ENCODE measurements around the gene DEFB114. TPM values are rescaled to one million over a fixed set of nuclear protein-coding genes. Genes with fewer than 3 reads are reported as not detected.

DEFB114 gene
- polyA plus RNA-seq, 3 donors = not detected

GRCh38 chr6:49911252-49911651 lies 52.7 kb downstream of the DEFB114 start:
- Histone ChIP-seq H3K9ac (ENCODE audit: insufficient read depth, low read length, poor library complexity, severe bottlenecking) (no peak overlapping the region), H3K4me1 (ENCODE audit: control insufficient read depth in 1 of 2, insufficient read depth in 2 of 2, low read length in 2 of 2) (no peaks in the 10 kb centered on the region), H3K9me3 (replicated peaks in 1 of 2; ENCODE audit: control insufficient read depth in 1 of 2, insufficient read depth in 1 of 2, low read length in 2 of 2) (no peaks in the 10 kb centered on the region), H3K36me3 (replicated peaks in 1 of 2; ENCODE audit: control insufficient read depth in 1 of 2, insufficient read depth in 2 of 2, low read length in 2 of 2) (no peaks in the 10 kb centered on the region), H4K20me1 (ENCODE audit: insufficient read depth, low read length) (no peaks in the 10 kb centered on the region), H3K27me3 (ENCODE audit: control insufficient read depth in 2 of 2, insufficient read depth in 2 of 2, low read length in 2 of 2) (no peaks in the 10 kb centered on the region), H3K27ac (ENCODE audit: low read depth in 1 of 2, low read length in 2 of 2) (no peak overlapping the region), H3K4me2 (replicated peaks; ENCODE audit: extremely low read depth, low read length, poor library complexity, severe bottlenecking) (no peak overlapping the region), H3K79me2 (ENCODE audit: insufficient read depth, low read length) (no peaks in the 10 kb centered on the region), H2AFZ (ENCODE audit: insufficient read depth, low read depth, low read length, poor library complexity, severe bottlenecking) (no peak overlapping the region), H3K4me3 (replicated peaks in 1 of 3; ENCODE audit: low read depth in 2 of 3, low read length in 3 of 3) (no peak overlapping the region)
- H3K27ac Mint-ChIP-seq = no peak overlapping the region
- 100% methylated on average over 2 of the region's 2 CpGs for WGBS (ENCODE audit: insufficient coverage)
- TF ChIP-seq CTCF (IDR thresholded peaks at IDR 0.05) = no peak
- no peak for DNase-seq
- no peak overlapping the region for H3K4me3 Mint-ChIP-seq
- intact Hi-C loops (cut with micrococcal nuclease) = no loop called here
- H3K9me3 Mint-ChIP-seq = no peaks in the 10 kb centered on the region
- H3K4me1 Mint-ChIP-seq = no peaks in the 10 kb centered on the region
- no peaks in the 10 kb centered on the region for H3K36me3 Mint-ChIP-seq
- H3K27me3 Mint-ChIP-seq (ENCODE audit: low read depth in 3 of 3) = peaks cover 0 to 3% (median 0%) of the 10 kb centered on the region in 3 donors

Other genes with a start within 250 kb of the DEFB114 start
- not detected for gene CRISP3, start 219.8 kb downstream of the DEFB114 start, polyA plus RNA-seq
- not detected for gene PGK2, start 176.9 kb downstream of the DEFB114 start, polyA plus RNA-seq
- not detected for gene CRISP1, start 97.6 kb downstream of the DEFB114 start, polyA plus RNA-seq
- gene DEFB113, start 5.5 kb upstream of the DEFB114 start, polyA plus RNA-seq = not detected
- gene DEFB110, start 57.8 kb upstream of the DEFB114 start, polyA plus RNA-seq = not detected
- gene DEFB112, start 85.8 kb upstream of the DEFB114 start, polyA plus RNA-seq = not detected